SU-DHL-6 (cell line): ENCODE data around the gene RBBP5.

Experiments
- H2AFZ ChIP-seq: fragments of 200-600 bp; sonication (generic); 2 replicates; pipeline ENCODE4 v1.6.1; 2014; ENCODE audit warnings: low read depth, mild to moderate bottlenecking, moderate library complexity, mixed read lengths, antibody characterized with exemption, low read length; ENCODE audit not compliant: severe bottlenecking
- H3F3A ChIP-seq: fragments of 200-600 bp; shearing (Covaris generic); 2 replicates; pipeline ENCODE4 v1.6.0; 2016; ENCODE audit warnings: antibody characterized with exemption, mild to moderate bottlenecking; ENCODE audit not compliant: insufficient read depth
- H3K27ac ChIP-seq: fragments of 200-600 bp; sonication (generic); 2 replicates; pipeline ENCODE4 v1.5.1; 2016; ENCODE audit warnings: low read depth, mild to moderate bottlenecking, low read length, moderate library complexity, mixed read lengths
- H3K27me3 ChIP-seq: fragments of 200-600 bp; sonication (generic), shearing (Covaris generic); 2 replicates; pipeline ENCODE4 v1.6.0; 2014; ENCODE audit warnings: mild to moderate bottlenecking, low read length
- H3K36me3 ChIP-seq: fragments of 200-600 bp; sonication (generic); 2 replicates; pipeline ENCODE4 v1.6.1; 2014; ENCODE audit warnings: mild to moderate bottlenecking, low read length, mixed read lengths
- H3K4me2 ChIP-seq: fragments of 300-600, 200-600 bp; shearing (Covaris generic), sonication (generic); 2 replicates; pipeline ENCODE4 v1.6.0; 2014; ENCODE audit warnings: low read length, low read depth, mild to moderate bottlenecking; ENCODE audit not compliant: poor library complexity, severe bottlenecking
- H3K4me3 ChIP-seq: fragments of 200-600 bp; sonication (generic); 2 replicates; pipeline ENCODE4 v1.5.1; 2014; ENCODE audit warnings: antibody characterized with exemption, low read length, mild to moderate bottlenecking, mixed read lengths; ENCODE audit not compliant: insufficient read depth, poor library complexity, severe bottlenecking
- H3K79me2 ChIP-seq: fragments of 200-600 bp; sonication (generic); 2 replicates; pipeline ENCODE4 v1.6.1; 2014; ENCODE audit warnings: mild to moderate bottlenecking, low read length, moderate library complexity; ENCODE audit not compliant: insufficient read depth
- H3K9ac ChIP-seq: fragments of 200-600 bp; sonication (generic); 2 replicates; pipeline ENCODE4 v1.7.0; 2014; ENCODE audit warnings: mild to moderate bottlenecking, low read length
- H3K9me2 ChIP-seq: fragments of 200-600 bp; sonication (generic); replicated peaks from 2 replicates; pipeline ENCODE4 v1.6.1; 2014; ENCODE audit warnings: low read length; ENCODE audit not compliant: insufficient read depth
- H3K9me3 ChIP-seq: fragments of 200-600 bp; sonication (generic); 2 replicates; pipeline ENCODE4 v1.6.1; 2014; ENCODE audit warnings: low read length, mixed read lengths; ENCODE audit not compliant: insufficient read depth
- H4K20me1 ChIP-seq: fragments of 200-600 bp; sonication (generic); 2 replicates; pipeline ENCODE4 v1.6.1; 2014; ENCODE audit warnings: low read depth, mild to moderate bottlenecking, antibody characterized with exemption, low read length, moderate library complexity, mixed read lengths
- CTCF ChIP-seq: fragments of 200-600 bp; sonication (generic); IDR thresholded peaks from one replicate; pipeline ENCODE4 v1.5.1; 2017; ENCODE audit warnings: antibody characterized with exemption, mild to moderate bottlenecking, low read length, moderate library complexity; ENCODE audit not compliant: insufficient read depth, poor library complexity, severe bottlenecking
- EZH2phosphoT487 ChIP-seq: fragments of 200-600 bp; sonication (generic), shearing (Covaris generic); conservative IDR thresholded peaks from 2 replicates; pipeline ENCODE4 v1.6.1; 2018; ENCODE audit warnings: mild to moderate bottlenecking, antibody characterized with exemption, low read length, moderate library complexity, mixed read lengths

RBBP5 gene

GRCh38 chr1:205071801-205072200 is 50.0 kb downstream of the RBBP5 start:
- Histone ChIP-seq H3K9ac (no peak overlapping the region), H4K20me1 (no peaks in the 10 kb centered on the region), H3K4me2 (no peak overlapping the region), H3F3A (no peaks in the 10 kb centered on the region), H2AFZ (no peak overlapping the region), H3K9me2 (no peaks in the 10 kb centered on the region), H3K27ac (no peak overlapping the region), H3K79me2 (no peaks in the 10 kb centered on the region), H3K36me3 (no peaks in the 10 kb centered on the region), H3K9me3 (no peaks in the 10 kb centered on the region), H3K27me3 (no peaks in the 10 kb centered on the region), H3K4me3 (no peak overlapping the region)
- TF ChIP-seq EZH2phosphoT487 (no peak), CTCF (no peak)

GRCh38 chr1:205071028-205071409 is 50.8 kb downstream of the RBBP5 start:
- Histone ChIP-seq H3F3A (no peaks in the 10 kb centered on the region), H3K9me3 (no peaks in the 10 kb centered on the region), H3K36me3 (no peaks in the 10 kb centered on the region), H2AFZ (no peak overlapping the region), H3K4me3 (no peak overlapping the region), H3K27me3 (no peaks in the 10 kb centered on the region), H3K9ac (no peak overlapping the region), H4K20me1 (no peaks in the 10 kb centered on the region), H3K79me2 (no peaks in the 10 kb centered on the region), H3K9me2 (no peaks in the 10 kb centered on the region), H3K27ac (no peak overlapping the region), H3K4me2 (no peak overlapping the region)
- no peak for TF ChIP-seq CTCF
- TF ChIP-seq EZH2phosphoT487 = no peak

GRCh38 chr1:205069371-205070125 is 52.2 kb downstream of the RBBP5 start:
- Histone ChIP-seq H3K9me3 (no peaks in the 10 kb centered on the region), H3K27ac (no peak overlapping the region), H3K4me2 (no peak overlapping the region), H3K79me2 (no peaks in the 10 kb centered on the region), H3K9me2 (no peaks in the 10 kb centered on the region), H3K36me3 (no peaks in the 10 kb centered on the region), H2AFZ (no peak overlapping the region), H3F3A (no peaks in the 10 kb centered on the region), H4K20me1 (no peaks in the 10 kb centered on the region), H3K9ac (no peak overlapping the region), H3K4me3 (no peak overlapping the region), H3K27me3 (no peaks in the 10 kb centered on the region)
- no peak for TF ChIP-seq CTCF
- TF ChIP-seq EZH2phosphoT487 = no peak
